GM21576 (cell line): ENCODE data around the gene EXTL1.

Experiments used
- ATAC-seq: cut with Tn5 transposase; IDR thresholded peaks from one replicate; pipeline ENCODE4 v1.9.1; 2021; ENCODE audit warnings: mild to moderate bottlenecking, moderate library complexity; ENCODE audit not compliant: unreplicated experiment

EXTL1 gene

DNA sequence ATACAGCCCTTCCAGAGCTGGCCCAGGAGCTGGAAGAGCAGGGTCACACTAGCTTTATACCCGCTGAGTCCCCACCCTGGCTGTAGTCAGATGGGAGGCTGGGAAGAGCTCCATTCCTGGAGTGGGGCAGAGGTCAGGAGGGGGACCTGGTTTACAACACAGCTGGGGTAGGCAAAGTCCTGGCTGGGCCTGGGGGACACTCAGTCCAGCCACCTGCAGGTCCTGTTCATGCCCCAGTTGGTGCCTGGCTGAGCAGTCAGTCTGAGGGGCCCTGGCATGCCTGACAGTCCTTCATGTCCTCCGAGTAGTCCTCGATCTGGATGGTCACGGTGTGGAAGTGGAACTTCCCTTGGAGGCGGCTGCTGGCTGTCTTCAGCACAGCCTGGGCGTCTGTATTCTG, 17.3 kb downstream of the EXTL1 start:
- ATAC-seq = no peak

DNA sequence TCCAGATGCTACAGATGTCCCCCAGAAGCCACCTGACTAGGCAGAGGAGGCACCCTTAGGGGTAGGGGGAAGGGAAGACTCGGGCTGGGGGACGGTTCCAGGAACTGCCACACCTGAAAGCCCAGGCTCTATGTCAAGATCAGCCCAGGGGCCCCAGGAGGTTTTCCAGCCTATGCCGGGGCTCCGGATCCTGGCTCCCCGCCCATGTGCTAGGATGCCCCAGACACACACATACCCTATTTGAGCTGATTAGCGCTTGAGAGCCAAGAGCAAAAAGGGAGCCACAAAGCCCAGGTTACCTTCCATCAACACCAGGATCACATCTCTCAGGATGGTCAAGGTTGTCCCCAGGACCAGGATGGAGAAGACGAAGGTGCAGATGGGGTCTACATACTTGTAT, 19.8 kb downstream of the EXTL1 start:
- ATAC-seq = no peak

DNA sequence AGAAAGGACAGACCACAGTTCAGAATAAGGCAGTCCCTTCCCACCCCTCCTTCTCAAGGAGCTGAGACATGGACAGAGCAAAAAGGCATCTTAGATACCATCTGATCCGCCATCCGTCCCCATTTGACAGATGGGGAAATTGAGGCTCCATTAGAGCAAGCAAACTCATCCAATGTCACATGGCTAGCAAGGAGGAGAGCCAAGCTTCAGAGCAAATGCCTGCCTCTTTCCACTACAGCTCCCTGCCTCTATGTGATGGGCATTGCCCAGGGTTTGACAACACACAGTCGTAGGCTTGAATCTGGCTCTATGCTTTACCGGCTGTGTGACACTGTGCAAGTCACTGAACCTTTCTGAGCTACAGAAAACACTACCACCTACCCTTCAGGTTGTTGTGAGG, 20.4 kb downstream of the EXTL1 start:
- ATAC-seq = no peak

DNA sequence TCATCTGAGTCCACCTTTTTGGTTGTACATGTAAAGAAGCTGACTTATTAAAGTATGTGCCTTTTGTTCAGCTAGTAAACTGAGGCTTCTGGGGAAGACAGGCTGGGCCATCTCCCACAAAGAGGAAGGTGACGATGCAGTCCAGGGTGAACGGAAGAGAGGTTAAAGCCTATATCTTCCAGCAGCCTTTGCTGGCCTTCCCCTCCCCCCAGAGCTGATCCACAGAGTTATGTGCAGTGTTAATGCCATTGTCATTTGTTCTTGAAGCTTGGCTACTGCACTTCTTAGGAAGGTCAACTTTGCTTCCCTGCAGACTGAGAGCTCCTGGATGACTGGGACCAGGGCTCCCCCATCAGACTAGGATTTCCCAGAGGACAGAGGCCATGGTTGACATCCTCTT, 22.2 kb downstream of the EXTL1 start:
- no peak for ATAC-seq

DNA sequence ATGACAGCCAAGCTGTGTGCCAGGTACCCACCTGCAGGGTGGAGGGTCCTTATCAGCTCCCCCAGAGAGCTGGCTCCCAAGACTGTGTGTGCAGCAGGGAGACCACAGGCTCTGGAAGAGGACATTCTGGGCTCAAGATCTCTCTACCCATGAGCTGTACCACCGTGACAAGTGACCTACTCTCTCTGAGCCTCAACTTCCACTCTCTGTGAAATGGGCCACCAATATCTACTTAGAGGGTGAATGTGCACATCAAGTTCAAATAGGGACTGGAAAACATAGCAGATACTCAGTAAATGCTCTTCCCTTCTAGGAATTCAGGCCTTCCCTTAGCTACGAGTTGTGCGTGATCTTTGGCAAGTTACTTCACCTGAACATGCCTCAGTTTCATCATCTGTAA, 22.8 kb downstream of the EXTL1 start:
- no peak for ATAC-seq

DNA sequence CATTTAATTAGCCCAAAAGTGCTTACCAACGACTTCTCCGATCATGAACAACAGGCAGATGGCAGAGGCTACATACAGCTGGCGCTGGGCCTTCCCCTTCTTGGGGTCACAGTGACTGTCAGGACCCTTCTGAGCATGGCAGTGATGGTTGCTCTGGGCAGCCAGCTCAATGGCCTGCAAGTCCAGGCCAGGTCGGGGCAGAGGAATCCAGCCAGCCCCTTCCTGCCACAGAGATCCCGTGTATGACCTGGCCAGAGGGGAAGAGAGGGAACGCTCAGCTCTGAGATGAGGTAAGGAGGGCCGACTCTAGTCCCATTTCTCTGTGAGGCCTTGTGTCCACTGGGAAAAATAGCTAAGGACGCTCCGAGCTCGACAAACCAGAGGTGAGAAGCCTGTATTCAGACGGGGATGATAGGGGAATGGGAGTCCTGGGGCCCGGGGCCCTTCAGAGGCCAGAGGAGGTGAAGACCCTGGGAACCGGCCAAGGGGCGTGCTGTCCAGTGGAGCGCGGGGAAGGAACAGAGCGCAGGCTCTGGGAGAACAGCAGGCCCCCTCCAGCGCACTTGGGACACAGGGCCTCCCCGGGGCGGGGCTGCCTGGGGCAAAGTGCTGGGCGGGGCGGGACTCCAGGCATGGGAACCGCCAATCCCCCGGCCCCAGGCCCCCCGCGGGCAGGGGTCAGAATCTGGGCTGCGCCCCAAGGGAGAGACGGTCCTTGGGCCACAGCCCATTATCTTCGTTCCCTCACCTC, 23.6 kb downstream of the EXTL1 start:
- ATAC-seq = no peak

DNA sequence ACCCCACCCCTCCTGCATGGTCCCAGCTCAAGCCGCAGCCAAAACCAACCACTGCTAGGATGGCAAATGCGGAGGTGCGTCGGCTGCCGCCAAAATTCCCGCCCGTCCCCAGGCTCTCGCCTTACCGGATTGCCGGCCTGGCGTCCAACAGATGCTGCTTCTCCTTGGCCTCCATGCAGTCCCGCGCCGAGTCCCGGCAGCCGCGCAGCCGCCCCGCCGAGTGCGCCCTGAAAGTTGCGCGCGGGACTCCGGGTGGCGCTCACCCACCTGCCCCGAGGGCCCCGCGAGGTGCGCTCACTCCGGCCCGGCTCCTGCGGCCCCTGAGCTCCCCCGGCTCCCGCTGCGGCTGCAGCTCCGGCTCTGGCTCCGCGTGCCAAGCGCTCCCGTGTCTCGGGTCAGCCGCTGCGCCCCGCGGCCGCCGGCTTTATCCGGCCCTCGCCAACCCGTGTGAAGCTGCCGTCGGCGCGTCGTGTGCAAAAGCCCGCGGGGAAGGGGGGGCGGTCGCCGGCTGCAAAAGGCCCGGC, 24.2 kb downstream of the EXTL1 start, which contains the start of gene SLC30A2:
TSS of gene SLC30A2 (minus strand) at position 397 of the 524 bp plus-strand sequence. CDS start at position 175, 222 bp downstream.
- ATAC-seq = no peak

DNA sequence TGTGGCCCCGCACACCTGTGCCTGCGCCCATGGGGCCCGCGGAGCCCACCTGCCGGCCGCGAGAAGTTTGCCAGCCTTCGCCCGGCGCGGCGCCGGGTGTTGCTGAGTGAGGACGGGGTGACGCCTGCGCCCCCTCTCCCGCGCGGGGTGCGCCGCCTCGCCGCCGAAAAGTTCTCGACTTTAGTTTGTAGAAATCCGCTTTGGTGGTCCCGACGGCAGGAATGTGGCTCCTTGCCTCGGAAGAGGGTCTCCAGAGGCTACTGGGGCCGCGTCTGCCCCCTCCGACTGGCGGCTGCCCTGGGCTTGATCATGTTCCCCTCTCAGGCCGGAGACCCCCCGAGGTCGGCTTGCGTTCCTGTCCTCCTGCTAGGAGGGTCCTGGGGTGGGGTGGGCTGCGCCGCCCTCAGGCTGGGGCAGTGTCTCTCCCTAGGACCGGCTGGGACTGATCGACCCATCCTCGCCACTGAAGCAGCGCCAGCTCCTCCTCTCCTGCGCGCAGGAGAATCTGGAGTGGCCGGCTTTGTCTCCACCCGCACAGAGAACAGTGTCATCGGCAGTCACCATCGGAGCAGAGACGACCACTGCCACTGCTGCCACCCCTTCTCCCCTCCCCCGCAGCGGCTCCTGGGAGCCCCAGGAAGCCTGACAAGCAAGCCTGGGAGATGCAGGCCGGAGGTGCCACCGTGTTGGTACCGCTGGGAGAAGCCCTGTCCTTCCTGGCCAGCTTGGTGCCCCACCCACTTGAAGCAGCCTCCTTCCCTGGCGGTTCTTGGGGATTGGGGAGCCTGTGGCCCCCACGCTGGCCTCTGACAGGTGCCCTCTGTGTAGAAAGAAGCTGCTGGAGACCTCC, 24.9 kb downstream of the EXTL1 start:
- ATAC-seq = no peak

DNA sequence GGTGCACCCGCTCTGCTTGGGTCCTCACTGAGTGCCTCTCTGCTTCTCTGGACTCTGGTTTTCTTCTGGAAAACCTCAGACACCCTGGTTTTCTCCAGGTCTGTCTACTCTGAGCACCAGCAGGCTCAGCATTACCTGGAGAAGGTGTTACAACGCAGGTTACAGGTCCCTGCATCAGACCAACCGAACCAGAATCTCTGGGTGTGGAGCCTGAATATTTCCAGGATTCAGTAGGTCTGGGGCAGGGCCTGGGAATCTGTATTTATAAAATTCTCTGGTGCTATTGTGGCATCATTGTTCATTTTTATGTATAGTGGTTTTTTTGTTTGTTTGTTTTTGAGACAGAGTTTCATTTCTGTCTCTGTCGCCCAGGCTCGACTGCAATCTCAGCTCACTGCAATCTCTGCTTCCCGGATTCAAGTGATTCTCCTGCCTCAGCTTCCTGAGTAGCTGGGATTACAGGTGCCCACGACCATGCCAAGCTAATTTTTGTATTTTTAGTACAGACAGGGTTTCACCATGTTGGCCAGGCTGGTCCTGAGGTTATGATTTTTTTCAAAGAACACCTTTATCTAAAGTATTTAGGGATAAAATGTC, 25.8 kb downstream of the EXTL1 start:
- ATAC-seq = no peak

DNA sequence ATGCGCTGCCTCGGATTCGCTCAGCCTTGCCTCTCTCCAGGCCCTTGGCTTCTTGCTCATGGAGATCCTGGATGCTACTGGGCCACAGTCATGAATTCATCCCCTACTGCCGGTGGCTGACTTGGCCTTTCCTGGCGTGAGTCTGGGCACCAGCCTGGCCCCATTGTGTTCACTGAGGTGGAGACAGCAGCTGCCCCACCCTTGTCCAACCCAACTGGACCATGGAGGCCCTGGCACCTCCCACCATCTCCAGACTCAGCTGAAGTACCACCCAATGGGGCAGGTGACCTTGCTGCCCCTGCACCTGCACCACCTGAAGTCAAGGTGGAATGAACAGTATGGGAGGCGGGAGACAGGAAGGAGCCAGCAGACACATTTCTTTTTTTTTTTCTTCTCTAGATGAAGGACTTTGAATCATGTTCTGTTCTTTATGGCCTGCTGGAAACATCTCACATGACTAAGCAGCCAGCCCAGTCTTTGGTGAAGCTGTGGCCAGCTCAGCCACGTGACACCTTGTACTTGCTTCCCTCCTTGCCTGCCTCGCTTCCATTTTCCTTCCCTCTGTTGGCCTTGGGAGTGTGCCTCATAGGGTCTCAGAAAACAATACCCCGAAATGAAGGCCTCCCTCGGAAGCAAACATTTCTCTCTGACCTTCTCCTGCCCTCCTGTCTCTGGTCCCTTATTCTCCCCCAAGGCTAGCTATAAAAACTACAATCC, 28.1 kb downstream of the EXTL1 start:
- no peak for ATAC-seq

DNA sequence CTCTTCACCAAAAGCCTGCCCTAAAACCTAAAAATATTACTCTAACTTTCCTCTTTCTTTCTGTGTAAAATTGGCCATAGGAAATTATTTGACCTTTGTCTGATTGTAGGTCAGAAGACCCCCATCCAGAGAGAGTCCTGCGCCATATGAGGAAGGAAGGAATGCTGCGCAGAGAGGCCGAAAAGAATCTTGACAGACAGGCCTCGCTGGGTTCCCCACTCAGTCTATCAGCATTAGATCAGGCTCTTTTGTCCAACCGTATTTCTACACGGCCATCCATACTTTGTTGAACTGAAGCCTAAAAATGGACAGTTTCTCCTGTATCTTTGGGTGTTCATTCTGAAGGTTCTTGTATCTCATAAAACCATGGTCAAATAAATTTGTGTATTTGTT, 28.7 kb downstream of the EXTL1 start:
- ATAC-seq = no peak

DNA sequence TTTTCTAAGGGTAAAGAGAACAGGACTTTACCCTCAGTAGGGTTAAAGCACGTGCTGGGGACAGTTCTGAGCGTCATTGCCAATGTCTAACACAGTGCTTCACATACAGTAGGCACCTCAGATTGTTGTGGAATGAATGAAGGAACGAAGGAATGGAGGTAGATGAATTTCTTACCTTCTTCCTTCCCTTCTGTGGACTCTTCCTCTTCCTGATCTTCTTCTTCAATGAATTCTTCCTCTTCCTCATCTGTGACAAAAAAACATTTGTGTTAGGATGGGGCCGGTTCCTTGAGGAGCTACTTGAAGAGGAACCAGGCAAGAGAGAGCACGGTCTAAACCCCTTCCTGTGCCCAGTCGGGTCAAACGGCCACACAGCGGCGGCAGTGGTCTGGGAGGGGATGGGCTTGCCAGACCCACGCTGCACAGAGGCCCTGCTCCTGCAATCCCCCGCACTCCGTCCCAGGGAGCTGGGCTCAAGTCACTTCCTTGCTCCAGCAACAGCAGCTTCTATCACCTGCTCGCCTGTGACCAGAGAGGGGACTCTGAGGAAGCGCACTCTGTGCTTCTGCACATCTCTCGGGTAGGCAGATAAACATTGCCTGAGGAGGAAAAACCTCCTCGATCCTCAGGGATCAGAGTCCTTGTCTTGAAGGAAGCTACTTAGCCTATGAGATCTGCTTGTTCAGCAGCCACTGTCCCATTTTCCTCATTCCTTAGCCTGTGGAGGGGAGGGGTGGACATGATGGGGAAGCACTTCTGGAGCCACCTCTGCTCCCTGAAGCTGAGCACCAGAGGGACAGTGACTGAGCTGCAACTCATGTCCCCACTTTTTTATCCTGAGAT, 32.4 kb downstream of the EXTL1 start:
- ATAC-seq = no peak

DNA sequence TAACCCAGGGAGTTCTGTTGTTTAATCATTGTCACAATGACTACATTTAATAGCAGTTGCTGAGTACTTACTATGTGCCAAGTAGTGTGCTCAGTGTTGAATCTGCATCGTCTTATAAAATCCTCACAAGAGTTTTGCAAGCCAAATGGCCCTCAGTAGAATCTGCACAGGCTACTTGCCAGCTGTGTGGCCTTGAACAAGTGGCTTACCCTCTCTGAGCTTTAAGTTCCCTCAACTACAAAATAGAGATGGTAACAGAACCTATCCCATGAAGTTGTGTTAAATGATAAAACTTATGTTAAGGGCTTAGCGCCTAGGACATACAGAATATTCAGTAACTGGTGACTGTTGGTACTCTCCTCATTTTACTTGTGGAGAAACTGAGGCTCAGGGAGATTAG, 33.5 kb downstream of the EXTL1 start:
- no peak for ATAC-seq

DNA sequence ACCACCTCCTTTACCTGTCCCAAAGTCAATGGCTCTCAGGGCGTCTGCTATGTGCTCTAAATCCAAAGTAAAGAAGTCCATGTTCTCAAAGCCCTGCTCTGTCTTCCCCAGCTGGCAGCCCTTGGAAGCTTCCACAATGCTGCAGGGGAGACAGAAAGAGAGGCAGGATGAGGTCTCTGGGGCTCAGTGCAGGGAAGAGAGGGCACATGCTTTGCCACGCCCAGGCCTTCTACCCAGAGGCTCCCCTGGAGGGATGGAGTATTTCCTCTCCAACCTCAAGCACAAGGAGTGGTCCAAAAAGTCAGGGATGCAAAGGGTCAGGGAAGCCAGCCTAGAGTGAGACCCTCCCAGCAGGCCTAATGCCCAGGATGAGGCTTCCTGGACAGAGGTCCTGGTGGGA, 35.6 kb downstream of the EXTL1 start:
- no peak for ATAC-seq

DNA sequence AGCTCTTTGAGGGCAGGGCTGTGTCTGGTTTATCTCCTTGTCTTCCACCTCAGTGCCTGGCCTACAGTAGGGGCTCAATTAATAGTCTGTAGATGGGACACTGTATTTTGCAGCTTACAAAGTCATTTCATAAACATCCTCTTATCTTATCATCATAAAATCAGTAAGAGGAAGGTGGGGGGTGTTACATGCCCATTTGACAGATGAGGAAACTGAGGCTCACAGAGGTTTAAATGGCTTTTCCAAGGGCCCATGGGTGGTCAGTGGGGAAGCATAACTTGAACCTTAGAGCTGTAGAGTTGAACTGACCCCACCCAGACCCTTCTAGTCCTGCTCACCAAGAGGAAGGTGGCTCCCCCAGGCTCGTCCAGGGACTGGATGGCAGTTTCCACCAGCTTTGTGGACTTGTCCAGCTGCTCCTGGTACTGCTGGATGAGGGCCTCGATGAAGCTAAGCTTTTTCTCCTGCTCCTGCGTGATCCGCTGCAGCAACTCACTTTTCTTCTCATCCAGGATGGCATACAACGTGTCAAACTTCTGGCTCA, 36.5 kb downstream of the EXTL1 start:
- no peak for ATAC-seq

DNA sequence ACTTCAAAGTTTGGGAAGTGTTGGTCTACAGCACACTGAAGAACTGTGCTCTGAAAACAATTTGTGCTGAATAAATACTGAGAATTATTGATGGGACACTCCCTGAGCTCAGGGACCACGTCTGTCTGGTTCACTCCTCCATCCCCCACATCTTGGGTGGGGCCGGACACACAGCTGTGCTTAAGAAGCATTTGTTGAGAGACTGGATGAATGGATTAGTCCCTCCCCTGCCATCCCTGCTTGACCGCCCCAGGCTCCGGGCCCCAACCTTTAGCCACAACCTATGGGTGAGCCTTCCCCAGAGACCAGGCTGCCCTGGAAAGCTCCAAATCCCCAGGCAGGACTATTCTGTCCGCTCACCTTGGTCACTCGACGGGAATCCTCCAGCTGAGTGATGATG, 38.3 kb downstream of the EXTL1 start:
- no peak for ATAC-seq

DNA sequence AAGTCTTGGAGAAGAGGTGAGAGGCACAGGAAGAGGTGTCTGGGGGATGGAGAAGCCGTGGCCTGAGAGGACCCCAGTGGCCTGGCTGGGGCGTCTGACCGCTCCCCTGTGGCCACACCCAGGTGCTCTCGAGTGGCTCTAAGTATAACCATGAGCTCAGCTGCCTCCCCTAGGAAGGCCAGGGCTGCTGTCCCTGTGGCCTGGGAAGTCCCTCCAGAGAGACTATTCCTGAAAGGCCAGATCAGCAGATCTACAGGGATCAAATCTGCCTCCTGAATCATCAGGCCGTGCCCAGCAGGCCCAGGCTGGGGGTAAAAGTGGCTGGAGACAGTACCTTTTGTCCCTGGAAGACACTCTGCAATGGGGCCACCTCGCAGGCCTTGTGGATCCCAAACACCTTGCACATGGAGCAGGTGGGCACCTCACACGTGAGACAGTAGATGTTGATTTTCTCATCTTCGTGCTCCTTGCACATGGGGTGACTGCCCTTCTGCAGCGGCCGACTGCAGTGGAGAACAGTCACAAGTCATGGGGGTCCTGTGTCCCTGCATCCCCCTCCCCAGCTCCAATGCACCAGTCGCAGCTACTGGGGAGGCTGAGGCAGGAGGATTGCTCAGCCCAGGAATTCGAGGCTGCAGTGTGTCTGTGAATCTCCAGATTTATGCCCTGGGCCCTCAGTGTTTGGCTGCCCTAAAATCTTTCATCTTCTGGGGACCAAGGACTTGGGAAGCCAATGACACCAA, 39.4 kb downstream of the EXTL1 start:
- no peak for ATAC-seq

DNA sequence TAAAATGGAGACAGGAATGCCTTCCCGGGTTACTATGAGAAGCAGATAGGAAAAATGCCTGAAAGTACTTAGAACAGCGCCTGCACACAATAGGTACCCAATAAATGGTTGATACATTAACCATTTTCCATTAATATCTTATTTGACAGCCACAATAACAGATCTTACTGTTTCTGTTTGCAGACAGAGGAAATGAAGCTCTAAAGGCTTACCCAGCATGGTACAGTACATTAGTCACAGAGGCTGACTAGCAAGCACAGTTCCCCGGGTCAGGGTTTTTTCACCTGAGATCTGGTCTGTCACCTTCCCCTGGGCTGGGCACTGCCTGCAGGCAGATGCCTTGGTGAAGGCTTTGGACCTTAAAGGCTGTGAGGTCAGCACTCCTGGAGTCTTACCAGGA, 43.0 kb downstream of the EXTL1 start:
- ATAC-seq = no peak

DNA sequence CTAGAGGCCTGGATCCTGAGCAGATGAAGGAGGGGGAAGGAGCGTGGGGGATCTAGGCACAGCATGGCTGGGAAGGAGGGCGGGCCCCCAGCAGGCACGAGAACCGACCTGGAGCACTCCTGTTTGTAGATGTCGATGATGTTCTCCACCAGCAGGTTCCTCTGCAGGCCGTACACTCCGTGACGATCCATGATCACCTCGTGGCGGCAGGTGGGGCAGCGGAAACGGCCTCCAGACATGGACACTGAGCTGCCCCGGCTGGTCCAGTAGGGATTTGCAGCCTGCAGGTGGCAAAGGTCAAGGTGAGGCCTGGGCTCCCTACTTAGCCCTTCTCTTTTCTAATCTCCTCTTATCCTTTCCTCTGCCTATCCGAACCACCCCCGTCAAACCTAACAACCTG, 44.6 kb downstream of the EXTL1 start:
- no peak for ATAC-seq
